Neural progenitor cell (in vitro differentiated cells): Measurements from ENCODE around the gene KRT72. TPM values are rescaled to one million over a fixed set of nuclear protein-coding genes. Genes with fewer than 3 reads are reported as not detected.
A peak's percentile ranks its signal among the peaks of the same experiment; 100 is the strongest.

Experiments
- DNase-seq: peaks from one replicate; pipeline ENCODE4 v3.0.0-alpha.2; 2016; ENCODE audit warnings: low spot score
- H2AFZ ChIP-seq: fragments of 200-600 bp; sonication (generic); replicated peaks from 2 replicates; pipeline ENCODE4 v1.6.1; 2016; ENCODE audit warnings: antibody characterized with exemption
- H3F3A ChIP-seq: fragments of 200-600 bp; sonication (generic); 2 replicates; pipeline ENCODE4 v1.6.1; 2016; ENCODE audit warnings: antibody characterized with exemption, low read depth
- H3K27ac ChIP-seq: fragments of 200-600 bp; sonication (generic); 2 replicates; pipeline ENCODE4 v1.5.1; 2016; ENCODE audit warnings: mild to moderate bottlenecking
- H3K27me3 ChIP-seq: fragments of 200-600 bp; sonication (generic); 2 replicates; pipeline ENCODE4 v1.6.1; 2016; ENCODE audit warnings: mild to moderate bottlenecking, moderate library complexity
- H3K36me3 ChIP-seq: fragments of 200-600 bp; sonication (generic); 2 replicates; pipeline ENCODE4 v1.5.1; 2016
- H3K4me1 ChIP-seq: fragments of 200-600 bp; sonication (generic); 2 replicates; pipeline ENCODE4 v1.6.1; 2016; ENCODE audit warnings: mixed run types
- H3K4me2 ChIP-seq: fragments of 200-600 bp; sonication (generic); 2 replicates; pipeline ENCODE4 v1.6.1; 2016
- H3K4me3 ChIP-seq: fragments of 200-600 bp; sonication (generic); 2 replicates; pipeline ENCODE4 v1.5.1; 2016
- H3K79me2 ChIP-seq: fragments of 200-600 bp; sonication (generic); 2 replicates; pipeline ENCODE4 v1.6.1; 2016; ENCODE audit warnings: low read depth
- H3K9ac ChIP-seq: fragments of 200-600 bp; sonication (generic); 2 replicates; pipeline ENCODE4 v1.6.1; 2016
- H3K9me3 ChIP-seq: fragments of 200-600 bp; sonication (generic); 2 replicates; pipeline ENCODE4 v1.5.1; 2016; ENCODE audit warnings: low read depth
- H4K20me1 ChIP-seq: fragments of 200-600 bp; sonication (generic); 2 replicates; pipeline ENCODE4 v1.6.1; 2016; ENCODE audit warnings: low read depth
- H3K27ac Mint-ChIP-seq: 3 replicates; pipeline ENCODE4 v1.8.0; 2021; ENCODE audit warnings: mixed read lengths
- H3K27me3 Mint-ChIP-seq: 2 replicates; pipeline ENCODE4 v1.8.0; 2022; ENCODE audit warnings: low read depth, mild to moderate bottlenecking, inconsistent platforms, moderate library complexity, mixed read lengths; ENCODE audit not compliant: insufficient read depth
- H3K36me3 Mint-ChIP-seq: 3 replicates; pipeline ENCODE4 v1.8.0; 2021; ENCODE audit warnings: mixed read lengths
- H3K4me1 Mint-ChIP-seq: 3 replicates; pipeline ENCODE4 v1.8.0; 2021; ENCODE audit warnings: mixed read lengths
- H3K4me3 Mint-ChIP-seq: 3 replicates; pipeline ENCODE4 v1.8.0; 2021; ENCODE audit warnings: mild to moderate bottlenecking, moderate library complexity, mixed read lengths
- H3K9me3 Mint-ChIP-seq: 3 replicates; pipeline ENCODE4 v1.8.0; 2020; ENCODE audit warnings: mixed read lengths
- CTCF ChIP-seq: fragments of 200-600 bp; sonication (generic); IDR thresholded peaks from 2 replicates; pipeline ENCODE4 v1.5.1; 2017; ENCODE audit warnings: antibody characterized with exemption, mild to moderate bottlenecking
- EZH2 ChIP-seq: fragments of 200-600 bp; sonication (generic); IDR thresholded peaks from 2 replicates; pipeline ENCODE4 v1.6.1; 2017; ENCODE audit warnings: antibody characterized with exemption, mild to moderate bottlenecking, moderate library complexity
- EZH2phosphoT487 ChIP-seq: fragments of 200-600 bp; sonication (generic); IDR thresholded peaks from 2 replicates; pipeline ENCODE4 v1.6.1; 2017; ENCODE audit warnings: antibody characterized with exemption
- total RNA-seq: library from RNA; depleted of rRNA; stranded (reverse); fragments of >200 nt; gene quantifications from 2 replicates; pipeline ENCODE4 v1.2.3, GENCODE V29; 2015; ENCODE audit warnings: low replicate concordance

KRT72 gene
- total RNA-seq, 1 donor from 2014 or later: not detected

DNA sequence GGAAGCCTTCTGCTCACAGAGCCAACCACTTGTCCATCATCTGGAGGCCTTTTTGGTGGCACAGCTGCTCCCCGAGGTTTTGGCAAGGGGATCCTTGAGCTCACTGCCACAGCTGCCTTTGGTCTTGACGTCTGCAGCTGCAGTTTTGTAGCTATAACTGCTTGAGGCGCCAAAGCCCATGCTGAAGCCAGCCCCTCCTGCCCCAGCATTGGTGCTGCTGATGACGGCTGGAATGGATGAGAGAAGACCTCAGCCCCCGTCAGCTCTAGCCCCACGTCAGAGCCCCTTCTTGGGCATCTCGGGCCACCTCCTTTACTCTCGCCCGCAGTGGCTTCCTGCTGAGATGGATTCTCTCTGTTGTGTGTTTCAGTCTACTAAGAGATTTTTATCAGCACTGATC lies 15.3 kb downstream of the KRT72 start:
- peaks cover 4% of the 10 kb centered on the region for H3K4me1 ChIP-seq

GRCh38 chr12:52585066-52585465 lies 16.2 kb downstream of the KRT72 start:
- peaks cover 11% of the 10 kb centered on the region for H3K27me3 Mint-ChIP-seq
- Histone ChIP-seq H3K9me3 (no peaks in the 10 kb centered on the region), H3K79me2 (no peaks in the 10 kb centered on the region), H3K9ac (no peak overlapping the region), H3F3A (no peaks in the 10 kb centered on the region), H3K4me1 (peaks cover 4% of the 10 kb centered on the region), H3K36me3 (no peaks in the 10 kb centered on the region), H2AFZ (no peak overlapping the region), H4K20me1 (no peaks in the 10 kb centered on the region), H3K27me3 (no peaks in the 10 kb centered on the region), H3K4me3 (no peak overlapping the region), H3K4me2 (no peak overlapping the region), H3K27ac (no peak overlapping the region)
- no peak overlapping the region for H3K4me3 Mint-ChIP-seq
- H3K27ac Mint-ChIP-seq: no peak overlapping the region
- TF ChIP-seq EZH2phosphoT487: no peak
- no peak for TF ChIP-seq CTCF
- TF ChIP-seq EZH2: no peak
- no peak for DNase-seq
- peaks cover 2% of the 10 kb centered on the region for H3K4me1 Mint-ChIP-seq
- no peaks in the 10 kb centered on the region for H3K36me3 Mint-ChIP-seq
- no peaks in the 10 kb centered on the region for H3K9me3 Mint-ChIP-seq

More for the DNA sequence above, 15.3 kb downstream of the KRT72 start:
- H3K27ac ChIP-seq: no peak overlapping the region
- no peak for TF ChIP-seq EZH2phosphoT487
- Mint-ChIP-seq H3K36me3 (no peaks in the 10 kb centered on the region), H3K4me1 (peaks cover 2% of the 10 kb centered on the region), H3K27ac (no peak overlapping the region), H3K27me3 (peaks cover 11% of the 10 kb centered on the region), H3K4me3 (no peak overlapping the region), H3K9me3 (no peaks in the 10 kb centered on the region)
- H3K9ac ChIP-seq: no peak overlapping the region
- H3K27me3 ChIP-seq: no peaks in the 10 kb centered on the region
- no peaks in the 10 kb centered on the region for H3K79me2 ChIP-seq
- H3F3A ChIP-seq: no peaks in the 10 kb centered on the region
- no peak for DNase-seq
- H3K36me3 ChIP-seq: no peaks in the 10 kb centered on the region
- no peak overlapping the region for H2AFZ ChIP-seq
- no peak overlapping the region for H3K4me2 ChIP-seq
- no peak overlapping the region for H3K4me3 ChIP-seq
- H4K20me1 ChIP-seq: no peaks in the 10 kb centered on the region
- H3K9me3 ChIP-seq: no peaks in the 10 kb centered on the region

GRCh38 chr12:52584156-52584682 lies 17.0 kb downstream of the KRT72 start:
- no peak overlapping the region for H3K4me3 ChIP-seq
- H3K9me3 Mint-ChIP-seq: no peaks in the 10 kb centered on the region
- no peaks in the 10 kb centered on the region for H3K27me3 ChIP-seq
- H3K4me1 Mint-ChIP-seq: peaks cover 2% of the 10 kb centered on the region
- H3K36me3 ChIP-seq: no peaks in the 10 kb centered on the region
- H3K9ac ChIP-seq: no peak overlapping the region
- no peaks in the 10 kb centered on the region for H3K9me3 ChIP-seq
- peaks cover 13% of the 10 kb centered on the region for H3K27me3 Mint-ChIP-seq
- no peaks in the 10 kb centered on the region for H3K79me2 ChIP-seq
- H3K4me1 ChIP-seq: peaks cover 4% of the 10 kb centered on the region
- H3K4me2 ChIP-seq: no peak overlapping the region
- no peak overlapping the region for H2AFZ ChIP-seq
- DNase-seq: no peak
- no peaks in the 10 kb centered on the region for H4K20me1 ChIP-seq
- no peak overlapping the region for H3K27ac Mint-ChIP-seq
- no peaks in the 10 kb centered on the region for H3K36me3 Mint-ChIP-seq
- H3K27ac ChIP-seq: no peak overlapping the region
- H3F3A ChIP-seq: no peaks in the 10 kb centered on the region
- H3K4me3 Mint-ChIP-seq: no peak overlapping the region
- TF ChIP-seq EZH2phosphoT487: no peak
- TF ChIP-seq CTCF: no peak
- no peak for TF ChIP-seq EZH2

DNA sequence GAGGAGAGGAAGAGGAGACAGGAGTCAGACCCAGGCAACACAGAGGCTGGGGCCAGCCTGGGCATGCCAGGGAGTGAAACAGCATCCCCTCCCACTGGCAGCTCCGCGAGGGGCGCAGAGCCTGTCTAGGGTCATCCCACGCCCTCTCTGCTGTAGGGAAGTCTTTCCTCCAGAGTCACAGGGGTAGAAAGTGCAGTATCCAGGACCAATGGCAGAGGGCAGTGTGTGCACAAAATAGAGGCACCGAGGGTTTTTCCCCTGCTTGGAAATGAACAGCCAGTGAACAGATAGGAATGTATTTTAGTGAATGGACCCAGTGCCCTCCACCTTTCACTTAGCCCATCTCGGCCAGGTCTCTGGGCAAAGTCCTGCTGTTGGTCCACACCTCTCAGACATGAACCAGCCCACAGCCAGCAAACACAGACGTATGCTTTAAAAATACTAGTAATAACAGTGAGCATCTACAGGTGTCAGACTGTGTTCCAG lies 18.2 kb downstream of the KRT72 start:
- peak overlapping the region; percentile 78 for H2AFZ ChIP-seq
- no peaks in the 10 kb centered on the region for H3F3A ChIP-seq
- H3K27ac Mint-ChIP-seq: no peak overlapping the region
- no peaks in the 10 kb centered on the region for H4K20me1 ChIP-seq
- no peaks in the 10 kb centered on the region for H3K36me3 Mint-ChIP-seq
- H3K27me3 ChIP-seq: no peaks in the 10 kb centered on the region
- peaks cover 4% of the 10 kb centered on the region for H3K4me1 ChIP-seq
- H3K4me1 Mint-ChIP-seq: peaks cover 2% of the 10 kb centered on the region
- H3K4me3 Mint-ChIP-seq: no peak overlapping the region
- H3K4me2 ChIP-seq: peak overlapping the region; percentile 33
- H3K9ac ChIP-seq: no peak overlapping the region
- no peak overlapping the region for H3K27ac ChIP-seq
- no peaks in the 10 kb centered on the region for H3K79me2 ChIP-seq
- H3K36me3 ChIP-seq: no peaks in the 10 kb centered on the region
- DNase-seq: peak; percentile 83
- H3K4me3 ChIP-seq: no peak overlapping the region
- no peaks in the 10 kb centered on the region for H3K9me3 ChIP-seq
- TF ChIP-seq EZH2phosphoT487: no peak
- TF ChIP-seq CTCF: peak; percentile 72
- peaks cover 13% of the 10 kb centered on the region for H3K27me3 Mint-ChIP-seq
- no peaks in the 10 kb centered on the region for H3K9me3 Mint-ChIP-seq
